GM12865 (cell line): Measurements from ENCODE around the gene FOXO3.
"Not testable (repeated sequence)": the region's sequence is repeated elsewhere in the genome, so short reads cannot be mapped to it uniquely, and the experiment has no call there.

Experiments
- DNase-seq: peaks from one replicate; pipeline ENCODE4 v3.0.0; 2010; ENCODE audit warnings: low read depth
- H3K4me3 ChIP-seq: 2 replicates; pipeline ENCODE4 v1.5.1; 2011; ENCODE audit warnings: mild to moderate bottlenecking, low read depth, low read length, control low read depth
- CTCF ChIP-seq: IDR thresholded peaks from 2 replicates; pipeline ENCODE4 v1.5.1; 2011; ENCODE audit warnings: low read length, control low read depth, low read depth, inconsistent platforms; ENCODE audit not compliant: insufficient read depth; ENCODE audit errors: missing control alignments

FOXO3 gene

DNA sequence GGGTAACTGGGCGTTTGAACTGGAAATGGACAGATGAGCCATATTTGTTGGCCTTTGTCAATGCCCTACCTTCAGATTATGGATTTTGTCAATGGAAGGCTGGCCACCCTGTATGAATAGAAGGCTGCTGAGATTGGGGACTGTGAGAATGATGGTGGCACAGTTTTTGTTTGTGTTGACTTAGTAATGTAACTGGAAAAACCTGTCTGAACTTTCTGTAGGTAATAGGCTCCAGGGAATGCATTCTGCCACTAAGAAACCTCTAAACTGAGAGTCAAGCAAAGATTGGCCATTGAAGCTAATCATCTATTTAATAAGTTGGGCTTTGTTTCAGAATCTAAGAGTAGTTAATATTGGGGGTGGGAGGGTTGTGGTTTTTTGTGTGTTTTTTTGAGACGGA is 97.5 kb downstream of the FOXO3 start:
- TF ChIP-seq CTCF: no peak
- no peak for DNase-seq
- no peak overlapping the region for H3K4me3 ChIP-seq

GRCh38 chr6:108658785-108659184 is 98.1 kb downstream of the FOXO3 start:
- H3K4me3 ChIP-seq, DNase-seq: not testable (repeated sequence)

DNA sequence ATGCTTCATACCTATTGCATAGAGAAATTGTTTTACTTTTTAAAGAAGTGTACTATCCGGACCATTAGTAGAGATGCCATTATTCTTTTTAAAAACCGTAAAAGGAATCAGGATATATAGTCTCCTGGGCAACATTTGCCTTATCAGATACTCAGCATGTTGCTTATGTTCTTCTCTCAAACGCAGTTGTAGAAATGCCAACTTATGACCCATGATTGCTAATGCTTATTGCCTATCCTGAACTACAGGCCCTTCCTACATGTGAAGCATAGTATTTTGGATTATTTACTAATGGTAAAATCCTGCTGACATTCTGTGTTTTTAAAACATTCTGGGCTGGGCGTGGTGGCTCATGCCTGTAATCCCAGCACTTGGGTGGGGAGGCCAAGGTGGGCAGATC is 99.5 kb downstream of the FOXO3 start:
- no peak for TF ChIP-seq CTCF
- no peak overlapping the region for H3K4me3 ChIP-seq
- no peak for DNase-seq

- no peak for DNase-seq
- TF ChIP-seq CTCF: no peak
- no peak overlapping the region for H3K4me3 ChIP-seq
Observed at GRCh38 chr6:108661430-108661829, 100.7 kb downstream of the FOXO3 start.

GRCh38 chr6:108661982-108662381 is 101.3 kb downstream of the FOXO3 start:
- H3K4me3 ChIP-seq: no peak overlapping the region
- TF ChIP-seq CTCF: no peak
- DNase-seq: no peak

DNA sequence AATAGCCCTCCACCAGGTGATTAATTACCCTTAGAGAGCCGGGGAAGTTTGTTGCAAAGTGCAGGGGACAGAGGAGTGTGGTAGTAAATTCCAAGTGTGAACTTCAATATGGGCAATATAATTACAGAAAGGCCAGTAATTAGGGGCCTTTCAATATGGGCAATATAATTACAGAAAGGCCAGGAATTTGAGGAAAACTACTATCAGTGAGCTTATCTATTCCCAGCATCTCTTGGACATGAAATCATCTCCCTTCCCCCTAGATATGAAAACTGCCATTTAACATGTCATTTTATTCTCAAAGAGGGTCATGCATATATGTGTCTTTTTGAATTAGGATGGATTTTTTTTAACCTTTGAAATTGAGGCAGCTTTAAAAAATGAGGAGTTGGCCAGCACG is 102.0 kb downstream of the FOXO3 start:
- no peak for DNase-seq

DNA sequence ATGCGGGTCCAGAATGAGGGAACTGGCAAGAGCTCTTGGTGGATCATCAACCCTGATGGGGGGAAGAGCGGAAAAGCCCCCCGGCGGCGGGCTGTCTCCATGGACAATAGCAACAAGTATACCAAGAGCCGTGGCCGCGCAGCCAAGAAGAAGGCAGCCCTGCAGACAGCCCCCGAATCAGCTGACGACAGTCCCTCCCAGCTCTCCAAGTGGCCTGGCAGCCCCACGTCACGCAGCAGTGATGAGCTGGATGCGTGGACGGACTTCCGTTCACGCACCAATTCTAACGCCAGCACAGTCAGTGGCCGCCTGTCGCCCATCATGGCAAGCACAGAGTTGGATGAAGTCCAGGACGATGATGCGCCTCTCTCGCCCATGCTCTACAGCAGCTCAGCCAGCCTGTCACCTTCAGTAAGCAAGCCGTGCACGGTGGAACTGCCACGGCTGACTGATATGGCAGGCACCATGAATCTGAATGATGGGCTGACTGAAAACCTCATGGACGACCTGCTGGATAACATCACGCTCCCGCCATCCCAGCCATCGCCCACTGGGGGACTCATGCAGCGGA is 102.9 kb downstream of the FOXO3 start:
- H3K4me3 ChIP-seq, DNase-seq: not testable (repeated sequence)

More for the DNA sequence above, 102.0 kb downstream of the FOXO3 start:
- H3K4me3 ChIP-seq: no peak overlapping the region
- TF ChIP-seq CTCF: no peak

DNA sequence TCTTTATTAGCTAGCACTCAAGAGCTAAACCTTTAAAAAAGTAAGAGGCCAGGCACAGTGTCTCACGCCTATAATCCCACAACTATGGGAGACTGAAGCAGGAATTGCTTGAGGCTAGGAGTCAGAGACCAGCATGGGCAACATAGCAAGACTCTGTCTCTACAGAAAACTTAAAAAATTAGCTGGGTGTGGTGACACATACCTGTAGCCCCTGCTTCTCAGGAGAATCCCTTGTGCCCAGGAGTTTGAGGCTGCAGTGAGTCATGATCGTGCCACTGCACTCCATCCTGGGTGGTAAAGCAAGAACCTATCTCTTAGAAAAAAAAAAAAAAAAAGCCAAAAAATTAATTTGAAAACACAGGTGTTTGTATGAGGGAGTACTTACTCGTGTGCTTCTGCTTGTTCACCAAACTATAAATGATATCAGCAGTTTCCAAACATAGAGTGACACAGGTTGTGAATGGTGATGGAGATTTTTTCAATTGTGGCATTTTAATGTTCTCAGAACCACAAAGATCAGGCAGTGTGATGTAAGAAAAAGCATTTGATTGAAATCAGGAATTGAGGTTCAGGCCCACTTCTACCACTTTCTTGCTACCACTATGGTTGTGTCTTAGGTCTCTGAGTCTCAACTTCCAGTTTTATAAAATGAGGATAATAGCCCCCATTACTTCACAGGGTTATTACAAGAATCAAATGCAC is 104.9 kb downstream of the FOXO3 start:
- no peak for TF ChIP-seq CTCF
- no peak for DNase-seq
- H3K4me3 ChIP-seq: no peak overlapping the region
